Measurements from ENCODE around the gene S100PBP.
"Not testable (repeated sequence)": the region's sequence is repeated elsewhere in the genome, so short reads cannot be mapped to it uniquely, and the experiment has no call there.

The S100PBP gene

GRCh38 chr1:32797456-32797855, 20.0 kb upstream of the S100PBP start:
- DNase-seq, result no peak
- Histone ChIP-seq H3K36me3 (replicated peaks) (peaks cover 48% of the 10 kb centered on the region), H3K27ac (peak overlapping the region; percentile 92), H3K27me3 (replicated peaks) (no peaks in the 10 kb centered on the region), H3K4me3 (ENCODE audit: low read depth, low read length) (no peak overlapping the region)
- in situ Hi-C loops (cut with HindIII; ENCODE audit: low pct_ligation_motif_present, low sequenced_read_pairs), result no loop called here
- no peak for TF ChIP-seq CTCF (IDR thresholded peaks at IDR 0.05; ENCODE audit: low read depth, low read length, missing control alignments)

GRCh38 chr1:32798191-32798590, 19.3 kb upstream of the S100PBP start:
- peaks cover 50% of the 10 kb centered on the region for H3K36me3 ChIP-seq (replicated peaks)
- in situ Hi-C loops (cut with HindIII; ENCODE audit: low pct_ligation_motif_present, low sequenced_read_pairs), result no loop called here
- H3K4me3 ChIP-seq (ENCODE audit: low read depth, low read length), result no peak overlapping the region
- H3K27ac ChIP-seq, result peak overlapping the region; percentile 92
- TF ChIP-seq CTCF (IDR thresholded peaks at IDR 0.05; ENCODE audit: low read depth, low read length, missing control alignments), result no peak
- H3K27me3 ChIP-seq (replicated peaks), result no peaks in the 10 kb centered on the region
- peak; percentile 73 for DNase-seq

DNA sequence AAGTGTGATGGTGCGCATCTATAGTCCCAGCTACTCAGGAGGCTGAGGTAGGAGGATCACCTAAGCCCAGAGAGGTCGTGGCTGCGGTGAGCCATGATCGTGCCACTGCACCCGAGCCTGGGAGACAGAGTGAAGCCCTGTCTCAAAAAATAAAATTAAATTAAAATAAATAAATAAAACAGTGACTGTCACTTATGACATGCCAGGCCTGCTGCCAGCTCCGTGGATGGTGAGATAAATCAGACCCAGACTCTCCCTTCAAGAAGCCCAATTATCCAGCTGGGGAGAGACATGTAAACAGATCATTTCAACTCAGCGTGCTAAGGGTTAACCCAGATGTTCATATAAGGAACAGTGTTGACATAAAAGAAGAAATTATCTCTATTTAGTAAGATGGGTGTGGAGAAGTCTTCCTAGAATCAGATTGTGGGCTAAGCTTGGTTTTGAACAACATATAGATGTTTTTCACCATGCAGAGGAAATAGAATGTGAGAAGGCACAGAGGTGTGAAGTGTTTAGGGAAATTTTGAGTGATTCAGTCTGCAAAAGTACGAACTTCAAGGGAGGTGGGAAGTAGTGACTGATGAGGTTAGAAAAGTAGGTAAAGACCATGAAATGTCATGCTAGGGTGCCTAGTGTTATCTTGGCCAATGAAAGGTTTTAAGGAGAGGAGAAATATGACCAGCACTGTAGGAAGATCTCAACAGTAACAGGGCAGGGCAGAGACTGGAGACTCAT, 18.6 kb upstream of the S100PBP start:
- no peak overlapping the region for H3K4me3 ChIP-seq (ENCODE audit: low read depth, low read length)

GRCh38 chr1:32801096-32801715, 16.2 kb upstream of the S100PBP start:
- peak overlapping the region; percentile 53 for H3K27ac ChIP-seq
- no peak overlapping the region for H3K4me3 ChIP-seq (ENCODE audit: low read depth, low read length)
- no peaks in the 10 kb centered on the region for H3K27me3 ChIP-seq (replicated peaks)
- DNase-seq, result peak; percentile 82
- peak; percentile 11 for TF ChIP-seq CTCF (IDR thresholded peaks at IDR 0.05; ENCODE audit: low read depth, low read length, missing control alignments)
- peaks cover 46% of the 10 kb centered on the region for H3K36me3 ChIP-seq (replicated peaks)
- in situ Hi-C loops (cut with HindIII; ENCODE audit: low pct_ligation_motif_present, low sequenced_read_pairs), result no loop called here

More for the DNA sequence above, 18.6 kb upstream of the S100PBP start:
- Histone ChIP-seq H3K27ac (peak overlapping the region; percentile 92), H3K27me3 (replicated peaks) (no peaks in the 10 kb centered on the region), H3K36me3 (replicated peaks) (peaks cover 46% of the 10 kb centered on the region)
- in situ Hi-C loops (cut with HindIII; ENCODE audit: low pct_ligation_motif_present, low sequenced_read_pairs), result no loop called here
- TF ChIP-seq CTCF (IDR thresholded peaks at IDR 0.05; ENCODE audit: low read depth, low read length, missing control alignments), result no peak
- no peak for DNase-seq

DNA sequence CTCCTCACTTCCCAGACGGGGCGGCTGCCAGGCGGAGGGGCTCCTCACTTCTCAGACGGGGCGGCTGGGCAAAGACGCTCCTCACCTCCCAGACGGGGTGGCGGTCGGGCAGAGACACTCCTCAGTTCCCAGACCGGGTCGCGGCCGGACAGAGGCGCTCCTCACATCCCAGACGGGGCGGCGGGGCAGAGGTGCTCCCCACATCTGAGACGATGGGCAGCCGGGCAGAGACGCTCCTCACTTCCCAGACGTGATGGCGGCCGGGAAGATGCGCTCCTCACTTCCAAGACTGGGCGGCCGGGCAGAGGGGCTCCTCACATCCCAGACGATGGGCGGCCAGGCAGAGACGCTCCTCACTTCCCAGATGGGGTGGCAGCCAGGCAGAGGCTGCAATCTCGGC, 13.0 kb upstream of the S100PBP start:
- H3K27me3 ChIP-seq (replicated peaks); in situ Hi-C loops (cut with HindIII; ENCODE audit: low pct_ligation_motif_present, low sequenced_read_pairs); H3K4me3 ChIP-seq (ENCODE audit: low read depth, low read length); DNase-seq; H3K27ac ChIP-seq: not testable (repeated sequence)
- H3K36me3 ChIP-seq (replicated peaks), result peaks cover 46% of the 10 kb centered on the region

DNA sequence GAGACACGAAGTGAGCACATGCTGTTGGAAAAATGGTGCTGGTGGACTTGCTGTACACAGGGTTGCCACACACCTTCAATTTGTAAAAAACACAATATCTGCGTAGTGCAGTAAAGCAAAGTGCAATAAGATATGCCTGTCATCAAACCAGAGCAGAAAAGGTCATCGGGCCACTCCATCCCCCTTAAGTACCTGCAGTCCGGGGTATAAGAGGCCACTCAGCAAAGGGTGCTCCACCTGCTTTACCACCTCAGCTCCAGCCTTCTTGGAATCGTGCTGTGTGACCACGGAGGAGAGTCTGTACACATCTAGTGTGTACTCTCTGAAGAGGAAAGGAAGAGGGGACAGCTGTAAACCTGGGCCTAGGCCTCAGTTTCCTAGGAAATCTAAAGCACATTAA, 11.2 kb upstream of the S100PBP start:
- peaks cover 54% of the 10 kb centered on the region for H3K36me3 ChIP-seq (replicated peaks)
- H3K27ac ChIP-seq, result no peak overlapping the region
- no peak for DNase-seq
- no peak overlapping the region for H3K4me3 ChIP-seq (ENCODE audit: low read depth, low read length)
- TF ChIP-seq CTCF (IDR thresholded peaks at IDR 0.05; ENCODE audit: low read depth, low read length, missing control alignments), result no peak
- in situ Hi-C loops (cut with HindIII; ENCODE audit: low pct_ligation_motif_present, low sequenced_read_pairs), result no loop called here
- no peaks in the 10 kb centered on the region for H3K27me3 ChIP-seq (replicated peaks)

Data from brain microvascular endothelial cell (primary cell).